SU-DHL-6 (cell line): ENCODE results near the gene ABCA3.

ENCODE experiments used
- H2AFZ ChIP-seq: fragments of 200-600 bp; sonication (generic); 2 replicates; pipeline ENCODE4 v1.6.1; 2014; ENCODE audit warnings: low read depth, mild to moderate bottlenecking, moderate library complexity, mixed read lengths, antibody characterized with exemption, low read length; ENCODE audit not compliant: severe bottlenecking
- H3F3A ChIP-seq: fragments of 200-600 bp; shearing (Covaris generic); 2 replicates; pipeline ENCODE4 v1.6.0; 2016; ENCODE audit warnings: antibody characterized with exemption, mild to moderate bottlenecking; ENCODE audit not compliant: insufficient read depth
- H3K27ac ChIP-seq: fragments of 200-600 bp; sonication (generic); 2 replicates; pipeline ENCODE4 v1.5.1; 2016; ENCODE audit warnings: low read depth, mild to moderate bottlenecking, low read length, moderate library complexity, mixed read lengths
- H3K27me3 ChIP-seq: fragments of 200-600 bp; sonication (generic), shearing (Covaris generic); 2 replicates; pipeline ENCODE4 v1.6.0; 2014; ENCODE audit warnings: mild to moderate bottlenecking, low read length
- H3K36me3 ChIP-seq: fragments of 200-600 bp; sonication (generic); 2 replicates; pipeline ENCODE4 v1.6.1; 2014; ENCODE audit warnings: mild to moderate bottlenecking, low read length, mixed read lengths
- H3K4me2 ChIP-seq: fragments of 300-600, 200-600 bp; shearing (Covaris generic), sonication (generic); 2 replicates; pipeline ENCODE4 v1.6.0; 2014; ENCODE audit warnings: low read length, low read depth, mild to moderate bottlenecking; ENCODE audit not compliant: poor library complexity, severe bottlenecking
- H3K4me3 ChIP-seq: fragments of 200-600 bp; sonication (generic); 2 replicates; pipeline ENCODE4 v1.5.1; 2014; ENCODE audit warnings: antibody characterized with exemption, low read length, mild to moderate bottlenecking, mixed read lengths; ENCODE audit not compliant: insufficient read depth, poor library complexity, severe bottlenecking
- H3K79me2 ChIP-seq: fragments of 200-600 bp; sonication (generic); 2 replicates; pipeline ENCODE4 v1.6.1; 2014; ENCODE audit warnings: mild to moderate bottlenecking, low read length, moderate library complexity; ENCODE audit not compliant: insufficient read depth
- H3K9ac ChIP-seq: fragments of 200-600 bp; sonication (generic); 2 replicates; pipeline ENCODE4 v1.7.0; 2014; ENCODE audit warnings: mild to moderate bottlenecking, low read length
- H3K9me2 ChIP-seq: fragments of 200-600 bp; sonication (generic); replicated peaks from 2 replicates; pipeline ENCODE4 v1.6.1; 2014; ENCODE audit warnings: low read length; ENCODE audit not compliant: insufficient read depth
- H3K9me3 ChIP-seq: fragments of 200-600 bp; sonication (generic); 2 replicates; pipeline ENCODE4 v1.6.1; 2014; ENCODE audit warnings: low read length, mixed read lengths; ENCODE audit not compliant: insufficient read depth
- H4K20me1 ChIP-seq: fragments of 200-600 bp; sonication (generic); 2 replicates; pipeline ENCODE4 v1.6.1; 2014; ENCODE audit warnings: low read depth, mild to moderate bottlenecking, antibody characterized with exemption, low read length, moderate library complexity, mixed read lengths
- CTCF ChIP-seq: fragments of 200-600 bp; sonication (generic); IDR thresholded peaks from one replicate; pipeline ENCODE4 v1.5.1; 2017; ENCODE audit warnings: antibody characterized with exemption, mild to moderate bottlenecking, low read length, moderate library complexity; ENCODE audit not compliant: insufficient read depth, poor library complexity, severe bottlenecking
- EZH2phosphoT487 ChIP-seq: fragments of 200-600 bp; sonication (generic), shearing (Covaris generic); conservative IDR thresholded peaks from 2 replicates; pipeline ENCODE4 v1.6.1; 2018; ENCODE audit warnings: mild to moderate bottlenecking, antibody characterized with exemption, low read length, moderate library complexity, mixed read lengths

Gene ABCA3

GRCh38 chr16:2299121-2299914 is 41.2 kb downstream of the ABCA3 start:
- Histone ChIP-seq H3K4me3 (no peak overlapping the region), H3K9me3 (no peaks in the 10 kb centered on the region), H3K27ac (no peak overlapping the region), H3K9ac (no peak overlapping the region), H3K79me2 (no peaks in the 10 kb centered on the region), H4K20me1 (no peaks in the 10 kb centered on the region), H3K36me3 (no peaks in the 10 kb centered on the region), H3K27me3 (no peaks in the 10 kb centered on the region), H3K4me2 (no peak overlapping the region), H3K9me2 (no peaks in the 10 kb centered on the region), H3F3A (no peaks in the 10 kb centered on the region), H2AFZ (no peak overlapping the region)
- no peak for TF ChIP-seq CTCF
- TF ChIP-seq EZH2phosphoT487, result no peak

GRCh38 chr16:2298621-2299020 is 41.9 kb downstream of the ABCA3 start:
- Histone ChIP-seq H3K9me3 (no peaks in the 10 kb centered on the region), H3K9ac (no peak overlapping the region), H3K36me3 (no peaks in the 10 kb centered on the region), H3F3A (no peaks in the 10 kb centered on the region), H3K4me2 (no peak overlapping the region), H3K4me3 (no peak overlapping the region), H3K79me2 (no peaks in the 10 kb centered on the region), H2AFZ (no peak overlapping the region), H3K27me3 (no peaks in the 10 kb centered on the region), H3K9me2 (no peaks in the 10 kb centered on the region), H4K20me1 (no peaks in the 10 kb centered on the region), H3K27ac (no peak overlapping the region)
- TF ChIP-seq EZH2phosphoT487 (no peak), CTCF (no peak)

- Histone ChIP-seq H3K27me3 (no peaks in the 10 kb centered on the region), H3K27ac (no peak overlapping the region), H3K9ac (no peak overlapping the region), H2AFZ (no peak overlapping the region), H3K36me3 (no peaks in the 10 kb centered on the region), H3K9me2 (no peaks in the 10 kb centered on the region), H3K4me3 (no peak overlapping the region), H4K20me1 (no peaks in the 10 kb centered on the region), H3K79me2 (no peaks in the 10 kb centered on the region), H3K9me3 (no peaks in the 10 kb centered on the region), H3K4me2 (no peak overlapping the region), H3F3A (no peaks in the 10 kb centered on the region)
- no peak for TF ChIP-seq CTCF
- no peak for TF ChIP-seq EZH2phosphoT487
Measured at GRCh38 chr16:2297506-2297860, 43.0 kb downstream of the ABCA3 start.
